Heart left ventricle (tissue), 13 donors: ENCODE data around the gene COPS2.

ENCODE experiments used
- CTCF ChIP-seq, 12 donors: fragments of 200-600 bp; sonication (generic) in 4 of 12; IDR thresholded peaks; one replicate each; pipeline versions ENCODE4 v1.5.0 to v1.8.0; 2018 to 2022; ENCODE audit warnings: antibody characterized with exemption in 12 of 12, mild to moderate bottlenecking in 5 of 12
- POLR2A ChIP-seq, 2 donors: fragments of 450-650 bp; IDR thresholded peaks; one replicate each; pipeline ENCODE4 v1.6.1; 2017; ENCODE audit warnings: antibody characterized with exemption in 2 of 2, mild to moderate bottlenecking in 2 of 2, moderate library complexity in 2 of 2
- donor health status: ischemic (EF 13 %, LVEDD 7.1; RV severe dilation, severe dysfunction).
- donor health status: DM: no; HTN: yes; CAD: no.
- donor health status: DM: no; HTN: no; CAD: no.
- donor health status: ischemic (EF 25% LVEDD 6.9; RV normal size, moderate dysfunction).
- donor health status: ischemic (EF 25% LVEDD 5.7; RV mildly dilated, moderate dysfunction).
- donor health status: ischemic (EF 35%, LVEDD 5.7; RV mildly dilated, moderate dysfunction).
- donor health status: nonischemic (EF 11% LVEDD 7.7; RV severe dilation, severe dysfunction).
- donor health status: DM: yes; HTN: yes; CAD: no.
- donor health status: PGD.
- donor health status: ischemic (EF 29% LVEDD 5.4; RV normal size, mild dysfunction).
- donor health status: nonischemic (EF 23%, LVEDD 6.1; RV moderate dilation, normal function).

- no peak for TF ChIP-seq CTCF (IDR thresholded peaks at IDR 0.05)
- no peak for TF ChIP-seq POLR2A (IDR thresholded peaks at IDR 0.05)
Measured at GRCh38 chr15:49084285-49084570, 71.2 kb downstream of the COPS2 start.
